Gastrocnemius medialis (tissue), 4 donors: ENCODE results near the gene CLTRN. TPM values are rescaled to one million over a fixed set of nuclear protein-coding genes. Genes with fewer than 3 reads are reported as not detected.
"Not testable (repeated sequence)": the region's sequence is repeated elsewhere in the genome, so short reads cannot be mapped to it uniquely, and the experiment has no call there.

Source experiments
- ATAC-seq, 2 donors: fragments of 150-250 bp; one replicate each; pipeline ENCODE4 v1.9.1; 2016
- DNase-seq, 2 donors: peaks; one replicate each; pipeline ENCODE4 v3.0.0-alpha.2; 2019
- H3K27ac ChIP-seq, 4 donors: fragments of 200-600 bp; sonication (generic); 1 replicate in 1 of 4; 2 replicates in 3 of 4; pipeline ENCODE4 v1.5.1; 2016 to 2018; ENCODE audit warnings: mild to moderate bottlenecking in 2 of 4, moderate library complexity in 1 of 4
- H3K27me3 ChIP-seq, 3 donors: fragments of 200-600 bp; sonication (generic) in 2 of 3; 1 replicate in 1 of 3; 2 replicates in 2 of 3; pipeline versions ENCODE4 v1.5.1 to v1.6.0; 2016 to 2019; ENCODE audit warnings: mild to moderate bottlenecking in 1 of 3, moderate library complexity in 1 of 3
- H3K36me3 ChIP-seq, 2 donors: fragments of 200-600 bp; sonication (generic) in 1 of 2; one replicate each; pipeline ENCODE4 v1.5.1; 2017 to 2018
- H3K4me1 ChIP-seq, 2 donors: fragments of 200-600 bp; sonication (generic) in 1 of 2; one replicate each; pipeline ENCODE4 v1.5.1; 2016 to 2017; ENCODE audit warnings: mild to moderate bottlenecking in 2 of 2
- H3K4me3 ChIP-seq, 4 donors: fragments of 200-600 bp; sonication (generic) in 3 of 4; 1 replicate in 1 of 4; 2 replicates in 3 of 4; pipeline ENCODE4 v1.5.1; 2016 to 2019; ENCODE audit warnings: mild to moderate bottlenecking in 2 of 4
- H3K9me3 ChIP-seq, 3 donors: fragments of 200-600 bp; sonication (generic) in 2 of 3; 1 replicate in 1 of 3; 2 replicates in 2 of 3; pipeline ENCODE4 v1.5.1; 2016 to 2019
- CTCF ChIP-seq, 5 experiments: fragments of 450-650 bp in 3 of 5; fragments of 200-600 bp in 2 of 5; sonication (generic) in 2 of 5; IDR thresholded peaks in 4 of 5; conservative IDR thresholded peaks in 1 of 5; 1 replicate in 4 of 5; 2 replicates in 1 of 5; pipeline ENCODE4 v1.5.1; 2016 to 2019; ENCODE audit warnings: antibody characterized with exemption in 5 of 5, mild to moderate bottlenecking in 3 of 5, moderate library complexity in 3 of 5
- POLR2A ChIP-seq, 2 donors: fragments of 450-650 bp; IDR thresholded peaks; one replicate each; pipeline ENCODE4 v1.6.1; 2017; ENCODE audit warnings: antibody characterized with exemption in 2 of 2, mild to moderate bottlenecking in 2 of 2, moderate library complexity in 2 of 2
- in situ Hi-C, 4 donors: fragments of 200-750 bp; cut with MboI; loops; one replicate each; pipeline versions ENCODE4 v1.15.0 to v1.8.0; 2017; ENCODE audit warnings: low sequenced_read_pairs in 4 of 4
- intact Hi-C: fragments of 100-400 bp; cut with DNase I; formaldehyde crosslinking; loops from one replicate; pipeline ENCODE4 v1.15.1; 2023; ENCODE audit warnings: low total_unique reads
- total RNA-seq, 4 donors: library from RNA; depleted of rRNA; stranded (reverse); fragments of >200 nt; gene quantifications; one replicate each; pipeline versions ENCODE4 v1.1.0 to v1.2.3, GENCODE V29; 2016

Gene CLTRN
- total RNA-seq, 4 donors from 2014 or later = 0.26 TPM; not detected in 3

DNA sequence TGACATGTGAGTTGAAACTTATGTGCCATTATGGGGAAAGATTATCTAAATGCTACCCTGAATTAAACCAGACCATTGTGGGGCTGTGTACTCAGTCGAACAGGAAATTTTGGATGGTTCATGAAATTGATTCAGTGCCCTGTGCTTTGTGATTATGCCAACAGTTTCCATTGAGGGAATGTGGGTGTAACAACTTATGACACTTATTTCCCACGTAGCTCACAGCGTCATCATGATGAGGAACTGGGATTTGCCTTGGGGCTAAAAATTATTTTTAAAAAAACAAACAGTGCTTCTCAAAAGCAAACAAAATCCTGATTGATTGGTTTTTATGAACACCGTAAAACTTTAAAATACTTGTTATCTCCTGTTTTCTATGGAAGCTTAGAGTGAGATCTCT is 8.3 kb upstream of the CLTRN start:
- ATAC-seq (no peak), DNase-seq (no peak)
- no peaks in the 10 kb centered on the region for H3K27me3 ChIP-seq
- H3K36me3 ChIP-seq = no peaks in the 10 kb centered on the region
- no peaks in the 10 kb centered on the region for H3K9me3 ChIP-seq
- H3K4me1 ChIP-seq = peaks cover 9 to 21% of the 10 kb centered on the region in 2 donors
- in situ Hi-C loops = loop anchor here in 2 of 4 donors (10.0 to 25.0 kb wide), 2 partner anchors 178 to 186 kb away; partner anchors contain the start of gene PIR (in 2 of the 2)
- no peak overlapping the region for H3K27ac ChIP-seq
- H3K4me3 ChIP-seq = no peak overlapping the region
- intact Hi-C loops = loop anchor here (5.0 to 10.0 kb wide), 3 partner anchors 178 to 1042 kb away; partner anchors contain the start of genes CTPS2, PIR and SYAP1
- no peak for TF ChIP-seq CTCF (IDR thresholded peaks at IDR 0.05 in 4 of 5, conservative IDR thresholded peaks at IDR 0.05 in 1 of 5)
- TF ChIP-seq POLR2A (IDR thresholded peaks at IDR 0.05) = no peak

DNA sequence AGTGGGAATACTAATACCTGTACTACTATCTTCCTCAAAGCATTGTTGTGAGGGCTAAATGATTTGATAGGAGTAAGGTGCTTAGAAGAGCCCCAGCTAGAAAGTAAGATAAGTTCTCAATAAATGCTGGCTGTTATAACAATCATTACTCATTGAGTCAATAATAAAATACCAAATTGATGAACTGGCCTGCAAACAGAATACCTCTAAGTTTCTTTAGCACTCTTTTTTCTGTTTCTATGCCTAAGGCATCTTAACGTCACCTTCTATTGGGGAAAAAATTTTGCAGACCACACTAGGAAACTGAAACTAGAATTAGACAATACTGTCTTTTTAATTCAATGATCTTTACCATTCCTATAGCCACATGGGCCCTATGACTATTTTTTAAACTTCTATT is 1.2 kb downstream of the CLTRN start:
- TF ChIP-seq CTCF (IDR thresholded peaks at IDR 0.05 in 4 of 5, conservative IDR thresholded peaks at IDR 0.05 in 1 of 5) (no peak), POLR2A (IDR thresholded peaks at IDR 0.05) (no peak)
- intact Hi-C loops = no loop called here
- in situ Hi-C loops = loop anchor here in 1 of 4 donors (25.0 kb wide), 1 partner anchor 176 kb away; the partner anchor contains the start of gene PIR
- no peak for ATAC-seq
- no peak overlapping the region for H3K4me3 ChIP-seq
- no peaks in the 10 kb centered on the region for H3K9me3 ChIP-seq
- H3K4me1 ChIP-seq = no peaks in the 10 kb centered on the region
- no peaks in the 10 kb centered on the region for H3K36me3 ChIP-seq
- no peak overlapping the region for H3K27ac ChIP-seq
- no peak for DNase-seq
- H3K27me3 ChIP-seq = peaks cover 0 to 15% (median 13%) of the 10 kb centered on the region in 3 donors

- H3K9me3 ChIP-seq, ATAC-seq, H3K36me3 ChIP-seq, H3K4me1 ChIP-seq, H3K4me3 ChIP-seq, H3K27me3 ChIP-seq, H3K27ac ChIP-seq, intact Hi-C loops, DNase-seq: not testable (repeated sequence)
- in situ Hi-C loops = loop anchor here in 1 of 4 donors (25.0 kb wide), 1 partner anchor 168 kb away; the partner anchor contains the start of gene PIR
These were observed 9.8 kb downstream of the CLTRN start for GRCh38 chrX:15654804-15655203.

- intact Hi-C loops = no loop called here
- H3K9me3 ChIP-seq = no peaks in the 10 kb centered on the region
- TF ChIP-seq POLR2A (IDR thresholded peaks at IDR 0.05) = no peak
- TF ChIP-seq CTCF (IDR thresholded peaks at IDR 0.05 in 4 of 5, conservative IDR thresholded peaks at IDR 0.05 in 1 of 5) = no peak
- in situ Hi-C loops = loop anchor here in 1 of 4 donors (25.0 kb wide), 1 partner anchor 167 kb away; the partner anchor contains the start of gene PIR
- peaks cover 0 to 6% (median 0%) of the 10 kb centered on the region in 3 donors for H3K27me3 ChIP-seq
- ATAC-seq (no peak), DNase-seq (no peak)
- no peaks in the 10 kb centered on the region for H3K36me3 ChIP-seq
- no peak overlapping the region for H3K4me3 ChIP-seq
- H3K4me1 ChIP-seq = no peaks in the 10 kb centered on the region
- H3K27ac ChIP-seq = no peak overlapping the region
These were observed 10.6 kb downstream of the CLTRN start for GRCh38 chrX:15653961-15654360.

DNA sequence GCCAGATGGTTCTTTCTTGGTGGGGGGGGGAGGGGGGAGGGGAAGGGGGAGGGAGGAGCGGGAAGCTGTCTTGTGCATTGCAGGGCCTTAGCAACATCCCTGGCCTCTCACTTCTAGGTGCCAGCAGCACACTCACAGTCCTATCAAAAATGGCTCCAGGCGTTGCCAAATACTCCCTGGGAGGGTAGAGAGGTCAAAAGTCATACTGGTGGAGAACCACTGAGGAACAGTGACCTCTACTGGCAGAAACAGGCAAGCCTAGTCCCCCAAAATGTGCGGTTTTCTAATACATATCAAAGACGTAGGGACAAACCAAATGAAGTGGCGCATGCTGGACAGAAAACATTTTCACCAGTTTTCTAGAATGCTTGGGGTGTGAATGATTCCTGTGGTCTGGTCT is 17.1 kb downstream of the CLTRN start:
- H3K27ac ChIP-seq, H3K4me3 ChIP-seq, H3K4me1 ChIP-seq, H3K9me3 ChIP-seq, DNase-seq, ATAC-seq, in situ Hi-C loops, H3K27me3 ChIP-seq, H3K36me3 ChIP-seq: not testable (repeated sequence)
- intact Hi-C loops = loop anchor here (10.0 kb wide), 1 partner anchor 153 kb away; the partner anchor contains the start of gene PIR

GRCh38 chrX:15646543-15646942 is 18.1 kb downstream of the CLTRN start:
- ATAC-seq = no peak
- intact Hi-C loops (loop anchor here (10.0 kb wide), 1 partner anchor 152 kb away; the partner anchor contains the start of gene PIR), in situ Hi-C loops (no loop called here)
- Histone ChIP-seq H3K36me3 (no peaks in the 10 kb centered on the region), H3K27me3 (peaks cover 0 to 12% (median 10%) of the 10 kb centered on the region in 3 donors), H3K9me3 (no peaks in the 10 kb centered on the region), H3K27ac (no peak overlapping the region), H3K4me1 (no peaks in the 10 kb centered on the region), H3K4me3 (no peak overlapping the region)
- no peak for TF ChIP-seq CTCF (IDR thresholded peaks at IDR 0.05 in 4 of 5, conservative IDR thresholded peaks at IDR 0.05 in 1 of 5)
- no peak for TF ChIP-seq POLR2A (IDR thresholded peaks at IDR 0.05)
- DNase-seq = no peak
